Spleen (tissue), 11 donors: ENCODE data around the gene CYP2J2. TPM values are rescaled to one million over a fixed set of nuclear protein-coding genes. Genes with fewer than 3 reads are reported as not detected.

Experiments used
- DNase-seq: peaks from one replicate; pipeline ENCODE4 v3.0.0-alpha.2; 2020
- H3K27ac ChIP-seq, 8 donors: fragments of 200-600 bp; sonication (generic) in 7 of 8; 1 replicate in 4 of 8; 2 replicates in 4 of 8; pipeline versions ENCODE4 v1.5.0 to v1.8.0; 2016 to 2021; ENCODE audit warnings: inconsistent platforms in 4 of 8, mild to moderate bottlenecking in 4 of 8, moderate library complexity in 1 of 8
- H3K27me3 ChIP-seq, 7 donors: fragments of 200-600 bp; sonication (generic) in 6 of 7; replicated peaks in 1 of 7; 1 replicate in 4 of 7; 2 replicates in 3 of 7; pipeline versions ENCODE4 v1.5.0 to v1.8.0; 2016 to 2021; ENCODE audit warnings: inconsistent platforms in 3 of 7, mild to moderate bottlenecking in 1 of 7
- H3K36me3 ChIP-seq, 6 donors: fragments of 200-600 bp; sonication (generic) in 5 of 6; 1 replicate in 4 of 6; 2 replicates in 2 of 6; pipeline versions ENCODE4 v1.5.0 to v1.8.0; 2016 to 2021; ENCODE audit warnings: inconsistent platforms in 2 of 6
- H3K4me1 ChIP-seq, 6 donors: fragments of 200-600 bp; sonication (generic) in 5 of 6; 1 replicate in 3 of 6; 2 replicates in 3 of 6; pipeline versions ENCODE4 v1.5.0 to v1.8.0; 2016 to 2021; ENCODE audit warnings: inconsistent platforms in 3 of 6
- H3K4me3 ChIP-seq, 8 donors: fragments of 200-600 bp; sonication (generic) in 7 of 8; 1 replicate in 4 of 8; 2 replicates in 4 of 8; pipeline versions ENCODE4 v1.5.0 to v1.8.0; 2016 to 2021; ENCODE audit warnings: inconsistent platforms in 4 of 8, mild to moderate bottlenecking in 4 of 8, moderate library complexity in 2 of 8
- H3K9me3 ChIP-seq, 8 donors: fragments of 200-600 bp; sonication (generic) in 7 of 8; 1 replicate in 4 of 8; 2 replicates in 4 of 8; pipeline versions ENCODE4 v1.5.0 to v1.8.0; 2016 to 2021; ENCODE audit warnings: inconsistent platforms in 4 of 8
- CTCF ChIP-seq, 11 experiments: fragments of 200-600 bp in 7 of 11; fragments of 450-650 bp in 4 of 11; sonication (generic) in 4 of 11; IDR thresholded peaks in 8 of 11; conservative IDR thresholded peaks in 3 of 11; 1 replicate in 7 of 11; 2 replicates in 4 of 11; pipeline versions ENCODE4 v1.4.0 to v1.8.0; 2016 to 2021; ENCODE audit warnings: antibody characterized with exemption in 11 of 11, inconsistent platforms in 4 of 11, mild to moderate bottlenecking in 1 of 11
- POLR2A ChIP-seq, 3 donors: fragments of 450-650 bp; IDR thresholded peaks; one replicate each; pipeline ENCODE4 v1.5.1; 2017; ENCODE audit warnings: antibody characterized with exemption in 3 of 3, mild to moderate bottlenecking in 1 of 3
- POLR2AphosphoS5 ChIP-seq, 3 donors: sonication (generic); formaldehyde crosslinking; IDR thresholded peaks; one replicate each; pipeline ENCODE4 v1.5.1; 2017; ENCODE audit warnings: antibody characterized with exemption in 3 of 3
- WGBS, 5 donors: extraction: QIAGEN DNeasy Blood & Tissue Kit in 3 of 5; methylation state at CpG; one replicate each; pipeline versions ENCODE4 v1.1.5 to v1.1.7; 2013 to 2018; 5-methylcytosine and 5-hydroxymethylcytosine counted together
- intact Hi-C: fragments of 100-400 bp; cut with DNase I; formaldehyde crosslinking; loops from one replicate; pipeline ENCODE4 v1.15.0; 2023; ENCODE audit warnings: low total_unique reads
- polyA plus RNA-seq, 3 donors: library from polyadenylated mRNA; stranded (reverse); fragments of 200-250 nt; gene quantifications; one replicate each; pipeline ENCODE4 v1.2.1, GENCODE V29; 2013
- total RNA-seq, 7 donors: library from RNA; depleted of rRNA in 3 of 7; stranded (reverse); fragments of >200 nt in 3 of 7; fragmentation: NEBNext Ultra II Directional in 4 of 7; extraction: Animal tissue kit (Norgen Biotek cat#: 25700) in 4 of 7; gene quantifications; one replicate each; pipeline versions ENCODE4 v1.1.0 to v1.2.1, GENCODE V29; 2016 to 2021
- donor health status: healthy with polysubstance abuse.
- donor health status: DM: no; HTN: no; CAD: no; lungs with moderate emphysema.
- donor health status: DM: no; HTN: no; CAD: no.
- donor health status: Bipolar disorder and iron deficiency.
- donor health status: healthy.
- donor health status: DM: no; HTN: no; CAD: no.
- donor health status: DM: yes; HTN: yes; CAD: no.

CYP2J2 gene
- total and polyA plus RNA-seq, 10 donors, result 0.10 to 0.85 (median 0.32) TPM; not detected in 1

- Histone ChIP-seq H3K9me3 (peaks cover 6 to 30% (median 23%) of the 10 kb centered on the region in 8 donors), H3K4me3 (no peak overlapping the region), H3K4me1 (no peaks in the 10 kb centered on the region), H3K27me3 (no peaks in the 10 kb centered on the region), H3K36me3 (peaks cover 0 to 2% (median 0%) of the 10 kb centered on the region in 6 donors), H3K27ac (no peak overlapping the region)
- intact Hi-C loops, result no loop called here
- DNase-seq, result no peak
- TF ChIP-seq POLR2AphosphoS5 (IDR thresholded peaks at IDR 0.05), result no peak
- no peak for TF ChIP-seq POLR2A (IDR thresholded peaks at IDR 0.05)
- no peak for TF ChIP-seq CTCF (IDR thresholded peaks at IDR 0.05 in 8 of 11, conservative IDR thresholded peaks at IDR 0.05 in 3 of 11)
- WGBS, 5 donors, result 22 to 47% (median 23%) methylated on average over 3 of the region's 3 CpGs
Measured at GRCh38 chr1:59879996-59880505, 46.5 kb downstream of the CYP2J2 start.

- DNase-seq, result no peak
- Histone ChIP-seq H3K4me3 (no peak overlapping the region), H3K27me3 (no peaks in the 10 kb centered on the region), H3K9me3 (peaks cover 6 to 30% (median 23%) of the 10 kb centered on the region in 8 donors), H3K36me3 (peaks cover 0 to 2% (median 0%) of the 10 kb centered on the region in 6 donors), H3K27ac (no peak overlapping the region), H3K4me1 (no peaks in the 10 kb centered on the region)
- peak in 4 of 11 experiments; percentile 30 to 51 (median 42) for TF ChIP-seq CTCF (IDR thresholded peaks at IDR 0.05 in 8 of 11, conservative IDR thresholded peaks at IDR 0.05 in 3 of 11)
- no peak for TF ChIP-seq POLR2AphosphoS5 (IDR thresholded peaks at IDR 0.05)
- no peak for TF ChIP-seq POLR2A (IDR thresholded peaks at IDR 0.05)
- 44 to 59% (median 57%) methylated on average over 5 of the region's 5 CpGs for WGBS, 5 donors
- intact Hi-C loops, result no loop called here
Measured at GRCh38 chr1:59879574-59879973, 47.0 kb downstream of the CYP2J2 start.

- TF ChIP-seq CTCF (IDR thresholded peaks at IDR 0.05 in 8 of 11, conservative IDR thresholded peaks at IDR 0.05 in 3 of 11) (no peak), POLR2AphosphoS5 (IDR thresholded peaks at IDR 0.05) (no peak), POLR2A (IDR thresholded peaks at IDR 0.05) (no peak)
- Histone ChIP-seq H3K4me3 (no peak overlapping the region), H3K27ac (no peak overlapping the region), H3K9me3 (peaks cover 6 to 30% (median 23%) of the 10 kb centered on the region in 8 donors), H3K4me1 (no peaks in the 10 kb centered on the region), H3K36me3 (peaks cover 0 to 2% (median 0%) of the 10 kb centered on the region in 6 donors), H3K27me3 (no peaks in the 10 kb centered on the region)
- 82 to 89% (median 84%) methylated on average over 3 of the region's 3 CpGs for WGBS, 5 donors
- no peak for DNase-seq
- intact Hi-C loops, result no loop called here
Measured at GRCh38 chr1:59878370-59878769, 48.2 kb downstream of the CYP2J2 start.

- no peaks in the 10 kb centered on the region for H3K27me3 ChIP-seq
- peaks cover 6 to 30% (median 23%) of the 10 kb centered on the region in 8 donors for H3K9me3 ChIP-seq
- no peak for DNase-seq
- no peaks in the 10 kb centered on the region for H3K4me1 ChIP-seq
- no peak overlapping the region for H3K27ac ChIP-seq
- no peak overlapping the region for H3K4me3 ChIP-seq
- peaks cover 0 to 10% (median 0%) of the 10 kb centered on the region in 6 donors for H3K36me3 ChIP-seq
- intact Hi-C loops, result no loop called here
- WGBS, 5 donors, result 86 to 100% (median 89%) methylated on average over 2 of the region's 2 CpGs
- no peak for TF ChIP-seq POLR2A (IDR thresholded peaks at IDR 0.05)
- no peak for TF ChIP-seq CTCF (IDR thresholded peaks at IDR 0.05 in 8 of 11, conservative IDR thresholded peaks at IDR 0.05 in 3 of 11)
- no peak for TF ChIP-seq POLR2AphosphoS5 (IDR thresholded peaks at IDR 0.05)
Measured at GRCh38 chr1:59877108-59877682, 49.4 kb downstream of the CYP2J2 start.
